GM23338 (cell line): ENCODE results near the gene LEMD1. TPM values are rescaled to one million over a fixed set of nuclear protein-coding genes. Genes with fewer than 3 reads are reported as not detected.

Source experiments
- ATAC-seq: fragments of 200-7000 bp; cut with Tn5 transposase; 3 replicates; pipeline ENCODE4 v1.9.1; 2020
- DNase-seq: peaks from one replicate; pipeline ENCODE4 v3.0.0-alpha.2; 2015; ENCODE audit warnings: low spot score
- H2AFZ ChIP-seq: fragments of 200-600 bp; sonication (generic); 2 replicates; pipeline ENCODE4 v1.8.0; 2016; ENCODE audit warnings: antibody characterized with exemption, mild to moderate bottlenecking, moderate library complexity
- H3F3A ChIP-seq: fragments of 200-600 bp; sonication (generic); replicated peaks from 2 replicates; pipeline ENCODE4 v1.8.0; 2017; ENCODE audit warnings: antibody characterized with exemption, mixed run types, low read depth
- H3K27ac ChIP-seq: fragments of 200-600 bp; sonication (generic); 2 replicates; pipeline ENCODE4 v1.6.1; 2016; ENCODE audit warnings: low read depth
- H3K27me3 ChIP-seq: fragments of 200-600 bp; sonication (generic); 2 replicates; pipeline ENCODE4 v1.8.0; 2016; ENCODE audit warnings: mild to moderate bottlenecking, mixed run types, moderate library complexity; ENCODE audit not compliant: insufficient read depth
- H3K36me3 ChIP-seq: fragments of 200-600 bp; sonication (generic); 2 replicates; pipeline ENCODE4 v1.8.0; 2016; ENCODE audit warnings: mild to moderate bottlenecking; ENCODE audit not compliant: insufficient read depth
- H3K4me1 ChIP-seq: fragments of 200-600 bp; sonication (generic); 2 replicates; pipeline ENCODE4 v1.8.0; 2016; ENCODE audit warnings: mild to moderate bottlenecking, moderate library complexity; ENCODE audit not compliant: insufficient read depth
- H3K4me2 ChIP-seq: fragments of 200-600 bp; sonication (generic); 2 replicates; pipeline ENCODE4 v1.7.1; 2017; ENCODE audit warnings: mixed run types
- H3K4me3 ChIP-seq: fragments of 200-600 bp; sonication (generic); 2 replicates; pipeline ENCODE4 v1.6.1; 2016; ENCODE audit warnings: mixed run types
- H3K79me2 ChIP-seq: fragments of 200-600 bp; sonication (generic); replicated peaks from 2 replicates; pipeline ENCODE4 v1.8.0; 2017; ENCODE audit warnings: mild to moderate bottlenecking; ENCODE audit not compliant: insufficient read depth
- H3K9me2 ChIP-seq: fragments of 200-600 bp; sonication (generic); 2 replicates; pipeline ENCODE4 v1.8.0; 2017; ENCODE audit not compliant: insufficient read depth
- H4K20me1 ChIP-seq: fragments of 200-600 bp; sonication (generic); replicated peaks from 2 replicates; pipeline ENCODE4 v1.8.0; 2017; ENCODE audit warnings: mild to moderate bottlenecking; ENCODE audit not compliant: insufficient read depth
- H3K27ac Mint-ChIP-seq: 2 replicates; pipeline ENCODE4 v1.8.0; 2020; ENCODE audit warnings: inconsistent platforms, mild to moderate bottlenecking, moderate library complexity, mixed read lengths
- H3K27me3 Mint-ChIP-seq: 3 replicates; pipeline ENCODE4 v1.8.0; 2022; ENCODE audit warnings: low read depth, mild to moderate bottlenecking, moderate library complexity, mixed read lengths, inconsistent platforms; ENCODE audit not compliant: insufficient read depth, poor library complexity
- H3K36me3 Mint-ChIP-seq: 3 replicates; pipeline ENCODE4 v1.8.0; 2021; ENCODE audit warnings: low read depth, mild to moderate bottlenecking, inconsistent platforms, moderate library complexity, mixed read lengths
- H3K4me1 Mint-ChIP-seq: 3 replicates; pipeline ENCODE4 v1.8.0; 2020; ENCODE audit warnings: mild to moderate bottlenecking, inconsistent platforms, mixed read lengths
- H3K4me3 Mint-ChIP-seq: 3 replicates; pipeline ENCODE4 v1.8.0; 2021; ENCODE audit warnings: moderate library complexity, mild to moderate bottlenecking, inconsistent platforms, mixed read lengths
- H3K9me3 Mint-ChIP-seq: 3 replicates; pipeline ENCODE4 v1.8.0; 2020; ENCODE audit warnings: moderate library complexity, mild to moderate bottlenecking, inconsistent platforms, mixed read lengths
- CREB1 ChIP-seq: fragments of 250-450 bp; sonication (Bioruptor Pico); IDR thresholded peaks from 2 replicates; pipeline ENCODE4 v1.5.0; 2020; ENCODE audit warnings: low read depth, mild to moderate bottlenecking, moderate library complexity
- CTCF ChIP-seq, 2 experiments: fragments of 200-600 bp in 1 of 2; sonication (generic) in 1 of 2; conservative IDR thresholded peaks; 2 replicates each; pipeline versions ENCODE4 v1.5.1 to v1.6.1; 2016 to 2017; ENCODE audit warnings: antibody characterized with exemption in 2 of 2, low read depth in 2 of 2, mild to moderate bottlenecking in 2 of 2, moderate library complexity in 1 of 2
- ETS1 ChIP-seq: IDR thresholded peaks from 2 replicates; pipeline ENCODE4 v1.6.1; 2016; ENCODE audit warnings: antibody characterized with exemption
- EZH2 ChIP-seq: fragments of 200-600 bp; sonication (generic); IDR thresholded peaks from one replicate; pipeline ENCODE4 v1.8.0; 2017; ENCODE audit warnings: antibody characterized with exemption, mild to moderate bottlenecking, low read depth; ENCODE audit not compliant: unreplicated experiment
- EZH2phosphoT487 ChIP-seq: fragments of 200-600 bp; sonication (generic); IDR thresholded peaks from one replicate; pipeline ENCODE4 v1.8.1; 2018; ENCODE audit warnings: antibody characterized with exemption; ENCODE audit not compliant: unreplicated experiment
- JUNB ChIP-seq: IDR thresholded peaks from one replicate; pipeline ENCODE4 v1.6.1; 2016; ENCODE audit warnings: antibody characterized with exemption; ENCODE audit not compliant: unreplicated experiment
- NANOG ChIP-seq: IDR thresholded peaks from 2 replicates; pipeline ENCODE4 v1.6.1; 2016; ENCODE audit warnings: antibody characterized with exemption, borderline replicate concordance
- POLR2AphosphoS5 ChIP-seq: IDR thresholded peaks from 2 replicates; pipeline ENCODE4 v1.6.1; 2016; ENCODE audit warnings: antibody characterized with exemption, low read depth
- REST ChIP-seq: IDR thresholded peaks from one replicate; pipeline ENCODE4 v1.6.1; 2018; ENCODE audit warnings: antibody characterized with exemption; ENCODE audit not compliant: unreplicated experiment
- STAT1 ChIP-seq: IDR thresholded peaks from one replicate; pipeline ENCODE4 v1.6.1; 2016; ENCODE audit warnings: antibody characterized with exemption; ENCODE audit not compliant: unreplicated experiment
- ZNF114 ChIP-seq: fragments of 250-450 bp; sonication (Bioruptor Pico); IDR thresholded peaks from 2 replicates; pipeline ENCODE4 v1.5.0; 2020; ENCODE audit warnings: mild to moderate bottlenecking, moderate library complexity
- ZNF331 ChIP-seq: fragments of 250-450 bp; sonication (Bioruptor Pico); IDR thresholded peaks from 2 replicates; pipeline ENCODE4 v1.5.0; 2020; ENCODE audit warnings: low read depth, mild to moderate bottlenecking, moderate library complexity
- ZNF462 ChIP-seq: fragments of 250-450 bp; sonication (Bioruptor Pico); IDR thresholded peaks from 2 replicates; pipeline ENCODE4 v1.5.0; 2020; ENCODE audit warnings: mild to moderate bottlenecking, moderate library complexity
- polyA plus RNA-seq: library from polyadenylated mRNA; unstranded; fragments of >200 nt; fragmentation: Nextera tagmentation; extraction: Ambion mirVana; gene quantifications from 2 replicates; pipeline ENCODE4 v1.2.1, GENCODE V29; 2016
- total RNA-seq: library from RNA; depleted of rRNA; stranded (reverse); fragments of >200 nt; shearing (Covaris generic); gene quantifications from 2 replicates; pipeline ENCODE4 v1.2.3, GENCODE V29; 2014

Gene LEMD1
- total and polyA plus RNA-seq, 2 experiments from 2014 or later = 4.7 to 10.7 TPM

GRCh38 chr1:205398586-205398985 is 23.3 kb downstream of the LEMD1 start:
- Histone ChIP-seq H4K20me1 (no peaks in the 10 kb centered on the region), H3K79me2 (no peaks in the 10 kb centered on the region), H3K27ac (no peak overlapping the region), H3K36me3 (no peaks in the 10 kb centered on the region), H3K4me1 (no peaks in the 10 kb centered on the region), H3K9me2 (no peaks in the 10 kb centered on the region), H3F3A (no peaks in the 10 kb centered on the region), H3K4me3 (no peak overlapping the region), H3K27me3 (no peaks in the 10 kb centered on the region), H3K4me2 (no peak overlapping the region), H2AFZ (no peak overlapping the region)
- no peak overlapping the region for H3K27ac Mint-ChIP-seq
- no peaks in the 10 kb centered on the region for H3K27me3 Mint-ChIP-seq
- H3K9me3 Mint-ChIP-seq = peaks cover 3% of the 10 kb centered on the region; the same call in 1 of the 3 replicates
- TF ChIP-seq ZNF114 (CRISPR knock-in tag) (no peak), CREB1 (CRISPR knock-in tag) (no peak), EZH2phosphoT487 (no peak), REST (no peak), ETS1 (no peak), JUNB (no peak), CTCF (conservative IDR thresholded peaks at IDR 0.05; ENCODE audit: low read depth in 2 of 2) (no peak), EZH2 (no peak), ZNF331 (CRISPR knock-in tag) (no peak), POLR2AphosphoS5 (no peak), STAT1 (no peak), NANOG (no peak), ZNF462 (CRISPR knock-in tag) (no peak)
- H3K36me3 Mint-ChIP-seq = no peaks in the 10 kb centered on the region
- no peak for DNase-seq
- no peak for ATAC-seq
- peaks cover 6% of the 10 kb centered on the region; the same call in 2 of the 3 replicates for H3K4me1 Mint-ChIP-seq
- no peak overlapping the region for H3K4me3 Mint-ChIP-seq
